WTC11 (cell line): ENCODE results near the gene GABRB3. TPM values are rescaled to one million over a fixed set of nuclear protein-coding genes. Genes with fewer than 3 reads are reported as not detected.

Source experiments
- ATAC-seq: fragments of 200-7000 bp; cut with Tn5 transposase; 2 replicates; pipeline ENCODE4 v1.10.0; 2021; ENCODE audit warnings: mild to moderate bottlenecking, moderate library complexity
- CTCF ChIA-PET: fragments of 300-600 bp; sonication (Branson Sonifier 250); formaldehyde crosslinking; loops from one replicate; lab custom pipeline; 2021; ENCODE audit warnings: antibody characterized with exemption; lab: Charles Lee
- POLR2A ChIA-PET: fragments of 350-600 bp; sonication (Branson Sonifier 250); formaldehyde crosslinking; loops from one replicate; lab custom pipeline; 2021; ENCODE audit warnings: antibody characterized with exemption; lab: Charles Lee
- DNase-seq: peaks from one replicate; pipeline ENCODE4 v3.0.0; 2021; ENCODE audit warnings: low spot score
- H3K27ac Mint-ChIP-seq: 2 replicates; pipeline ENCODE4 v1.8.0; 2021; ENCODE audit warnings: mixed read lengths
- H3K27me3 Mint-ChIP-seq: 2 replicates; pipeline ENCODE4 v1.8.0; 2021; ENCODE audit warnings: low read depth, mild to moderate bottlenecking, moderate library complexity, mixed read lengths
- H3K36me3 Mint-ChIP-seq: 2 replicates; pipeline ENCODE4 v1.8.0; 2021; ENCODE audit warnings: mixed read lengths
- H3K4me1 Mint-ChIP-seq: 2 replicates; pipeline ENCODE4 v1.8.0; 2022; ENCODE audit warnings: mixed read lengths
- H3K4me3 Mint-ChIP-seq: 2 replicates; pipeline ENCODE4 v1.8.0; 2021; ENCODE audit warnings: mild to moderate bottlenecking, moderate library complexity, mixed read lengths
- H3K9me3 Mint-ChIP-seq: 2 replicates; pipeline ENCODE4 v1.8.0; 2021; ENCODE audit warnings: mixed read lengths
- ATF1 ChIP-seq: sonication (generic); formaldehyde crosslinking; IDR thresholded peaks from 2 replicates; pipeline ENCODE4 v1.8.1; 2023; ENCODE audit warnings: mild to moderate bottlenecking, moderate library complexity, missing genetic modification reagents
- FOXK1 ChIP-seq: sonication (generic); formaldehyde crosslinking; IDR thresholded peaks from 2 replicates; pipeline ENCODE4 v1.8.0; 2022; ENCODE audit warnings: mild to moderate bottlenecking, moderate library complexity, missing genetic modification reagents
- GTF2I ChIP-seq: fragments of 250-450 bp; sonication (Bioruptor Pico); conservative IDR thresholded peaks from 2 replicates; pipeline ENCODE4 v1.4.0; 2021; ENCODE audit warnings: mild to moderate bottlenecking
- MYBL2 ChIP-seq: sonication (generic); formaldehyde crosslinking; IDR thresholded peaks from 2 replicates; pipeline ENCODE4 v1.8.1; 2023; ENCODE audit warnings: mild to moderate bottlenecking, moderate library complexity, missing genetic modification reagents
- RORB ChIP-seq: fragments of 250-450 bp; sonication (Bioruptor Pico); IDR thresholded peaks from 2 replicates; pipeline ENCODE4 v1.9.0; 2021; ENCODE audit warnings: mild to moderate bottlenecking
- ZNF138 ChIP-seq: sonication (generic); formaldehyde crosslinking; conservative IDR thresholded peaks from 2 replicates; pipeline ENCODE4 v1.8.1; 2022; ENCODE audit warnings: mild to moderate bottlenecking, moderate library complexity, missing genetic modification reagents
- ZNF263 ChIP-seq: sonication (generic); formaldehyde crosslinking; IDR thresholded peaks from 2 replicates; pipeline ENCODE4 v1.8.1; 2022; ENCODE audit warnings: low read depth, mild to moderate bottlenecking, moderate library complexity, missing genetic modification reagents
- total RNA-seq: library from RNA; stranded (reverse); gene quantifications from 3 replicates; pipeline ENCODE4 v1.2.3, GENCODE V29; 2021
- TF ChIP-seq, protein P1 (sequence below): sonication (generic); formaldehyde crosslinking; IDR thresholded peaks from 2 replicates; pipeline ENCODE4 v1.8.1; 2023; ENCODE audit warnings: mild to moderate bottlenecking, moderate library complexity, missing genetic modification reagents
- TF ChIP-seq, protein P2 (sequence below): sonication (generic); formaldehyde crosslinking; IDR thresholded peaks from 2 replicates; pipeline ENCODE4 v1.8.1; 2022; ENCODE audit warnings: missing genetic modification reagents, borderline replicate concordance
- TF ChIP-seq, protein P3 (sequence below): sonication (generic); formaldehyde crosslinking; IDR thresholded peaks from 2 replicates; pipeline ENCODE4 v1.8.0; 2022; ENCODE audit warnings: mild to moderate bottlenecking, missing genetic modification reagents
- TF ChIP-seq, protein P4 (sequence below): sonication (generic); formaldehyde crosslinking; conservative IDR thresholded peaks from 2 replicates; pipeline ENCODE4 v1.8.1; 2022; ENCODE audit warnings: mild to moderate bottlenecking, missing genetic modification reagents
- TF ChIP-seq, protein P5 (sequence below): sonication (generic); formaldehyde crosslinking; IDR thresholded peaks from 2 replicates; pipeline ENCODE4 v1.8.1; 2023; ENCODE audit warnings: mild to moderate bottlenecking, missing genetic modification reagents, borderline replicate concordance
- TF ChIP-seq, protein P6 (sequence below): fragments of 200-600 bp; IDR thresholded peaks from 2 replicates; pipeline ENCODE4 v1.8.0; 2022; ENCODE audit warnings: antibody characterized with exemption
- TF ChIP-seq, protein P7 (sequence below): sonication (generic); formaldehyde crosslinking; conservative IDR thresholded peaks from 2 replicates; pipeline ENCODE4 v1.8.1; 2023; ENCODE audit warnings: mild to moderate bottlenecking, low read depth, missing genetic modification reagents, moderate library complexity
- TF ChIP-seq, protein P8 (sequence below): fragments of 250-450 bp; sonication (Bioruptor Pico); IDR thresholded peaks from 2 replicates; pipeline ENCODE4 v1.9.0; 2021; ENCODE audit warnings: moderate library complexity, mild to moderate bottlenecking, inconsistent platforms, borderline replicate concordance
- TF ChIP-seq, protein P9 (sequence below): sonication (generic); formaldehyde crosslinking; IDR thresholded peaks from 2 replicates; pipeline ENCODE4 v1.8.0; 2023; ENCODE audit warnings: mild to moderate bottlenecking, missing genetic modification reagents
- TF ChIP-seq, protein P10 (sequence below): sonication (generic); formaldehyde crosslinking; IDR thresholded peaks from 2 replicates; pipeline ENCODE4 v1.8.0; 2022; ENCODE audit warnings: mild to moderate bottlenecking, missing genetic modification reagents

GABRB3 gene
- total RNA-seq, 1 experiment from 2014 or later, result 203 TPM

DNA sequence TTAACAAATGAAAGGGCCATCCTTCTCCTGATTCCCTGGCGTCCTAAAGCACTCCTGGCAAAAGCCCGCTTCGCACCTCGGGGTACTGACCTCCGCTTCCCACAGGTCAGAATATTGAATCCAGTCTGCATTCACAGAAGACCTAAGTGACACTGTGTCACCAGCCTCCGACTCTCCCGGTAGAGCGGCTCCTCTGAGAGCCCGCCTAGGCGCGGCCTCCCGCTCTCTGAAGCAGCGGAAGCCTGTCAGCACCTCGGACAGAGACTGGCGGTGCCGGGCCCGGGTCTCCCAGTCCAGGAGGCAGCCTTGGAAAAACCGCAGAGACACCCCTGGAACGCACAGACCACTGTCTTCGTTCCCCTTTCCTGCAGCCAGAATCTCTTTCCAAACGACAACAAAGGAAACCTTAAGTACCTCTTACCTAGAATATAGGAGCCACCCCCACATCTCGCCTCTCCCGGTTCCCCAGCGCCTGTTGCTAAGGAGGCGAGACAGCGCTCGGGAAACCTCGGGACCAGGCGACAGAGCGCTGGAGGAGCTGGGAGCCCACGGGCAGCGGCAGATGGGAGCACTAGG is 1.2 kb downstream of the GABRB3 start:
- Mint-ChIP-seq H3K9me3 (no peaks in the 10 kb centered on the region), H3K27me3 (no peaks in the 10 kb centered on the region), H3K4me3 (peak overlapping the region; percentile 91), H3K36me3 (peaks cover 8% of the 10 kb centered on the region; the same call in 1 of the 2 replicates), H3K27ac (peak overlapping the region; percentile 96), H3K4me1 (peaks cover 68% of the 10 kb centered on the region)
- ChIA-PET POLR2A (no interaction called here), CTCF (interaction anchor here (1.7 kb wide), 1 partner anchor 67 kb away, joined by 5 read pairs; no protein-coding TSS in a partner anchor)
- ATAC-seq (peak; percentile 58), DNase-seq (peak; percentile 91)
- TF ChIP-seq, protein P1, sequence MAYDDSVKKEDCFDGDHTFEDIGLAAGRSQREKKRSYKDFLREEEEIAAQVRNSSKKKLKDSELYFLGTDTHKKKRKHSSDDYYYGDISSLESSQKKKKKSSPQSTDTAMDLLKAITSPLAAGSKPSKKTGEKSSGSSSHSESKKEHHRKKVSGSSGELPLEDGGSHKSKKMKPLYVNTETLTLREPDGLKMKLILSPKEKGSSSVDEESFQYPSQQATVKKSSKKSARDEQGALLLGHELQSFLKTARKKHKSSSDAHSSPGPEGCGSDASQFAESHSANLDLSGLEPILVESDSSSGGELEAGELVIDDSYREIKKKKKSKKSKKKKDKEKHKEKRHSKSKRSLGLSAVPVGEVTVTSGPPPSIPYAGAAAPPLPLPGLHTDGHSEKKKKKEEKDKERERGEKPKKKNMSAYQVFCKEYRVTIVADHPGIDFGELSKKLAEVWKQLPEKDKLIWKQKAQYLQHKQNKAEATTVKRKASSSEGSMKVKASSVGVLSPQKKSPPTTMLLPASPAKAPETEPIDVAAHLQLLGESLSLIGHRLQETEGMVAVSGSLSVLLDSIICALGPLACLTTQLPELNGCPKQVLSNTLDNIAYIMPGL (CRISPR knock-in tag), result no peak
- TF ChIP-seq MYBL2 (CRISPR knock-in tag), result peak; percentile 70; the same call in 1 of the 2 replicates
- no peak for TF ChIP-seq RORB
- TF ChIP-seq, protein P2, sequence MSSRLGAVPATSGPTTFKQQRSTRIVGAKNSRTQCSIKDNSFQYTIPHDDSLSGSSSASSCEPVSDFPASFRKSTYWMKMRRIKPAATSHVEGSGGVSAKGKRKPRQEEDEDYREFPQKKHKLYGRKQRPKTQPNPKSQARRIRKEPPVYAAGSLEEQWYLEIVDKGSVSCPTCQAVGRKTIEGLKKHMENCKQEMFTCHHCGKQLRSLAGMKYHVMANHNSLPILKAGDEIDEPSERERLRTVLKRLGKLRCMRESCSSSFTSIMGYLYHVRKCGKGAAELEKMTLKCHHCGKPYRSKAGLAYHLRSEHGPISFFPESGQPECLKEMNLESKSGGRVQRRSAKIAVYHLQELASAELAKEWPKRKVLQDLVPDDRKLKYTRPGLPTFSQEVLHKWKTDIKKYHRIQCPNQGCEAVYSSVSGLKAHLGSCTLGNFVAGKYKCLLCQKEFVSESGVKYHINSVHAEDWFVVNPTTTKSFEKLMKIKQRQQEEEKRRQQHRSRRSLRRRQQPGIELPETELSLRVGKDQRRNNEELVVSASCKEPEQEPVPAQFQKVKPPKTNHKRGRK, result 0 out of 2 replicates have a peak, but pooled peaks have one; percentile 35
- TF ChIP-seq, protein P3, sequence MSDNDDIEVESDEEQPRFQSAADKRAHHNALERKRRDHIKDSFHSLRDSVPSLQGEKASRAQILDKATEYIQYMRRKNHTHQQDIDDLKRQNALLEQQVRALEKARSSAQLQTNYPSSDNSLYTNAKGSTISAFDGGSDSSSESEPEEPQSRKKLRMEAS (CRISPR knock-in tag), result peak; percentile 59; the same call in 1 of the 2 replicates
- TF ChIP-seq, protein P4, sequence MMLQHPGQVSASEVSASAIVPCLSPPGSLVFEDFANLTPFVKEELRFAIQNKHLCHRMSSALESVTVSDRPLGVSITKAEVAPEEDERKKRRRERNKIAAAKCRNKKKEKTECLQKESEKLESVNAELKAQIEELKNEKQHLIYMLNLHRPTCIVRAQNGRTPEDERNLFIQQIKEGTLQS (CRISPR knock-in tag), result no peak
- TF ChIP-seq, protein P5, sequence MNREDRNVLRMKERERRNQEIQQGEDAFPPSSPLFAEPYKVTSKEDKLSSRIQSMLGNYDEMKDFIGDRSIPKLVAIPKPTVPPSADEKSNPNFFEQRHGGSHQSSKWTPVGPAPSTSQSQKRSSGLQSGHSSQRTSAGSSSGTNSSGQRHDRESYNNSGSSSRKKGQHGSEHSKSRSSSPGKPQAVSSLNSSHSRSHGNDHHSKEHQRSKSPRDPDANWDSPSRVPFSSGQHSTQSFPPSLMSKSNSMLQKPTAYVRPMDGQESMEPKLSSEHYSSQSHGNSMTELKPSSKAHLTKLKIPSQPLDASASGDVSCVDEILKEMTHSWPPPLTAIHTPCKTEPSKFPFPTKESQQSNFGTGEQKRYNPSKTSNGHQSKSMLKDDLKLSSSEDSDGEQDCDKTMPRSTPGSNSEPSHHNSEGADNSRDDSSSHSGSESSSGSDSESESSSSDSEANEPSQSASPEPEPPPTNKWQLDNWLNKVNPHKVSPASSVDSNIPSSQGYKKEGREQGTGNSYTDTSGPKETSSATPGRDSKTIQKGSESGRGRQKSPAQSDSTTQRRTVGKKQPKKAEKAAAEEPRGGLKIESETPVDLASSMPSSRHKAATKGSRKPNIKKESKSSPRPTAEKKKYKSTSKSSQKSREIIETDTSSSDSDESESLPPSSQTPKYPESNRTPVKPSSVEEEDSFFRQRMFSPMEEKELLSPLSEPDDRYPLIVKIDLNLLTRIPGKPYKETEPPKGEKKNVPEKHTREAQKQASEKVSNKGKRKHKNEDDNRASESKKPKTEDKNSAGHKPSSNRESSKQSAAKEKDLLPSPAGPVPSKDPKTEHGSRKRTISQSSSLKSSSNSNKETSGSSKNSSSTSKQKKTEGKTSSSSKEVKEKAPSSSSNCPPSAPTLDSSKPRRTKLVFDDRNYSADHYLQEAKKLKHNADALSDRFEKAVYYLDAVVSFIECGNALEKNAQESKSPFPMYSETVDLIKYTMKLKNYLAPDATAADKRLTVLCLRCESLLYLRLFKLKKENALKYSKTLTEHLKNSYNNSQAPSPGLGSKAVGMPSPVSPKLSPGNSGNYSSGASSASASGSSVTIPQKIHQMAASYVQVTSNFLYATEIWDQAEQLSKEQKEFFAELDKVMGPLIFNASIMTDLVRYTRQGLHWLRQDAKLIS (CRISPR knock-in tag), result no peak
- TF ChIP-seq ATF1 (CRISPR knock-in tag), result peak; percentile 51; the same call in 1 of the 2 replicates
- TF ChIP-seq, protein P6, sequence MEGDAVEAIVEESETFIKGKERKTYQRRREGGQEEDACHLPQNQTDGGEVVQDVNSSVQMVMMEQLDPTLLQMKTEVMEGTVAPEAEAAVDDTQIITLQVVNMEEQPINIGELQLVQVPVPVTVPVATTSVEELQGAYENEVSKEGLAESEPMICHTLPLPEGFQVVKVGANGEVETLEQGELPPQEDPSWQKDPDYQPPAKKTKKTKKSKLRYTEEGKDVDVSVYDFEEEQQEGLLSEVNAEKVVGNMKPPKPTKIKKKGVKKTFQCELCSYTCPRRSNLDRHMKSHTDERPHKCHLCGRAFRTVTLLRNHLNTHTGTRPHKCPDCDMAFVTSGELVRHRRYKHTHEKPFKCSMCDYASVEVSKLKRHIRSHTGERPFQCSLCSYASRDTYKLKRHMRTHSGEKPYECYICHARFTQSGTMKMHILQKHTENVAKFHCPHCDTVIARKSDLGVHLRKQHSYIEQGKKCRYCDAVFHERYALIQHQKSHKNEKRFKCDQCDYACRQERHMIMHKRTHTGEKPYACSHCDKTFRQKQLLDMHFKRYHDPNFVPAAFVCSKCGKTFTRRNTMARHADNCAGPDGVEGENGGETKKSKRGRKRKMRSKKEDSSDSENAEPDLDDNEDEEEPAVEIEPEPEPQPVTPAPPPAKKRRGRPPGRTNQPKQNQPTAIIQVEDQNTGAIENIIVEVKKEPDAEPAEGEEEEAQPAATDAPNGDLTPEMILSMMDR, result no peak
- TF ChIP-seq FOXK1 (CRISPR knock-in tag), result no peak; the same call in 1 of the 2 replicates
- TF ChIP-seq ZNF263 (CRISPR knock-in tag), result 0 out of 2 replicates have a peak, but pooled peaks have one; percentile 20
- TF ChIP-seq, protein P7, sequence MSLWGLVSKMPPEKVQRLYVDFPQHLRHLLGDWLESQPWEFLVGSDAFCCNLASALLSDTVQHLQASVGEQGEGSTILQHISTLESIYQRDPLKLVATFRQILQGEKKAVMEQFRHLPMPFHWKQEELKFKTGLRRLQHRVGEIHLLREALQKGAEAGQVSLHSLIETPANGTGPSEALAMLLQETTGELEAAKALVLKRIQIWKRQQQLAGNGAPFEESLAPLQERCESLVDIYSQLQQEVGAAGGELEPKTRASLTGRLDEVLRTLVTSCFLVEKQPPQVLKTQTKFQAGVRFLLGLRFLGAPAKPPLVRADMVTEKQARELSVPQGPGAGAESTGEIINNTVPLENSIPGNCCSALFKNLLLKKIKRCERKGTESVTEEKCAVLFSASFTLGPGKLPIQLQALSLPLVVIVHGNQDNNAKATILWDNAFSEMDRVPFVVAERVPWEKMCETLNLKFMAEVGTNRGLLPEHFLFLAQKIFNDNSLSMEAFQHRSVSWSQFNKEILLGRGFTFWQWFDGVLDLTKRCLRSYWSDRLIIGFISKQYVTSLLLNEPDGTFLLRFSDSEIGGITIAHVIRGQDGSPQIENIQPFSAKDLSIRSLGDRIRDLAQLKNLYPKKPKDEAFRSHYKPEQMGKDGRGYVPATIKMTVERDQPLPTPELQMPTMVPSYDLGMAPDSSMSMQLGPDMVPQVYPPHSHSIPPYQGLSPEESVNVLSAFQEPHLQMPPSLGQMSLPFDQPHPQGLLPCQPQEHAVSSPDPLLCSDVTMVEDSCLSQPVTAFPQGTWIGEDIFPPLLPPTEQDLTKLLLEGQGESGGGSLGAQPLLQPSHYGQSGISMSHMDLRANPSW (CRISPR knock-in tag), result no peak
- TF ChIP-seq GTF2I, result no peak
- TF ChIP-seq, protein P8, sequence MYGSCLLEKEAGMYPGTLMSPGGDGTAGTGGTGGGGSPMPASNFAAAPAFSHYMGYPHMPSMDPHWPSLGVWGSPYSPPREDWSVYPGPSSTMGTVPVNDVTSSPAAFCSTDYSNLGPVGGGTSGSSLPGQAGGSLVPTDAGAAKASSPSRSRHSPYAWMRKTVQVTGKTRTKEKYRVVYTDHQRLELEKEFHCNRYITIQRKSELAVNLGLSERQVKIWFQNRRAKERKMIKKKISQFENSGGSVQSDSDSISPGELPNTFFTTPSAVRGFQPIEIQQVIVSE (CRISPR knock-in tag), result no peak
- TF ChIP-seq, protein P9, sequence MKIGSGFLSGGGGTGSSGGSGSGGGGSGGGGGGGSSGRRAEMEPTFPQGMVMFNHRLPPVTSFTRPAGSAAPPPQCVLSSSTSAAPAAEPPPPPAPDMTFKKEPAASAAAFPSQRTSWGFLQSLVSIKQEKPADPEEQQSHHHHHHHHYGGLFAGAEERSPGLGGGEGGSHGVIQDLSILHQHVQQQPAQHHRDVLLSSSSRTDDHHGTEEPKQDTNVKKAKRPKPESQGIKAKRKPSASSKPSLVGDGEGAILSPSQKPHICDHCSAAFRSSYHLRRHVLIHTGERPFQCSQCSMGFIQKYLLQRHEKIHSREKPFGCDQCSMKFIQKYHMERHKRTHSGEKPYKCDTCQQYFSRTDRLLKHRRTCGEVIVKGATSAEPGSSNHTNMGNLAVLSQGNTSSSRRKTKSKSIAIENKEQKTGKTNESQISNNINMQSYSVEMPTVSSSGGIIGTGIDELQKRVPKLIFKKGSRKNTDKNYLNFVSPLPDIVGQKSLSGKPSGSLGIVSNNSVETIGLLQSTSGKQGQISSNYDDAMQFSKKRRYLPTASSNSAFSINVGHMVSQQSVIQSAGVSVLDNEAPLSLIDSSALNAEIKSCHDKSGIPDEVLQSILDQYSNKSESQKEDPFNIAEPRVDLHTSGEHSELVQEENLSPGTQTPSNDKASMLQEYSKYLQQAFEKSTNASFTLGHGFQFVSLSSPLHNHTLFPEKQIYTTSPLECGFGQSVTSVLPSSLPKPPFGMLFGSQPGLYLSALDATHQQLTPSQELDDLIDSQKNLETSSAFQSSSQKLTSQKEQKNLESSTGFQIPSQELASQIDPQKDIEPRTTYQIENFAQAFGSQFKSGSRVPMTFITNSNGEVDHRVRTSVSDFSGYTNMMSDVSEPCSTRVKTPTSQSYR, result no peak
- TF ChIP-seq ZNF138, result no peak
- TF ChIP-seq, protein P10, sequence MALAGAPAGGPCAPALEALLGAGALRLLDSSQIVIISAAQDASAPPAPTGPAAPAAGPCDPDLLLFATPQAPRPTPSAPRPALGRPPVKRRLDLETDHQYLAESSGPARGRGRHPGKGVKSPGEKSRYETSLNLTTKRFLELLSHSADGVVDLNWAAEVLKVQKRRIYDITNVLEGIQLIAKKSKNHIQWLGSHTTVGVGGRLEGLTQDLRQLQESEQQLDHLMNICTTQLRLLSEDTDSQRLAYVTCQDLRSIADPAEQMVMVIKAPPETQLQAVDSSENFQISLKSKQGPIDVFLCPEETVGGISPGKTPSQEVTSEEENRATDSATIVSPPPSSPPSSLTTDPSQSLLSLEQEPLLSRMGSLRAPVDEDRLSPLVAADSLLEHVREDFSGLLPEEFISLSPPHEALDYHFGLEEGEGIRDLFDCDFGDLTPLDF (CRISPR knock-in tag), result no peak; the same call in 1 of the 2 replicates
